ENCODE measurements around the gene MYD88.
"Not testable (repeated sequence)": the region's sequence is repeated elsewhere in the genome, so short reads cannot be mapped to it uniquely, and the experiment has no call there.

The MYD88 gene

GRCh38 chr3:38142959-38143358 lies 4.5 kb downstream of the MYD88 start:
- no peak for DNase-seq (ENCODE audit: low spot score)

GRCh38 chr3:38143511-38143910 lies 5.0 kb downstream of the MYD88 start:
- no peak for DNase-seq (ENCODE audit: low spot score)

- no peak for DNase-seq (ENCODE audit: low spot score)
These were observed 8.0 kb downstream of the MYD88 start for GRCh38 chr3:38146504-38146903.

- no peak for DNase-seq (ENCODE audit: low spot score)
These were observed 9.0 kb downstream of the MYD88 start for GRCh38 chr3:38147421-38147820.

- no peak for DNase-seq (ENCODE audit: low spot score)
These were observed 9.9 kb downstream of the MYD88 start for GRCh38 chr3:38148311-38148882.

GRCh38 chr3:38149708-38150107 lies 11.2 kb downstream of the MYD88 start:
- DNase-seq (ENCODE audit: low spot score), result no peak

- no peak for DNase-seq (ENCODE audit: low spot score)
These were observed 12.5 kb downstream of the MYD88 start for GRCh38 chr3:38150780-38151528.

GRCh38 chr3:38151667-38152265 lies 13.3 kb downstream of the MYD88 start:
- no peak for DNase-seq (ENCODE audit: low spot score)

- no peak for DNase-seq (ENCODE audit: low spot score)
These were observed 14.1 kb downstream of the MYD88 start for GRCh38 chr3:38152609-38153008.

- DNase-seq (ENCODE audit: low spot score), result no peak
These were observed 14.8 kb downstream of the MYD88 start for GRCh38 chr3:38153221-38153620.

- peak; percentile 53 for DNase-seq (ENCODE audit: low spot score)
These were observed 15.6 kb downstream of the MYD88 start for GRCh38 chr3:38154033-38154494.

GRCh38 chr3:38154625-38155255 lies 16.3 kb downstream of the MYD88 start:
- no peak for DNase-seq (ENCODE audit: low spot score)

GRCh38 chr3:38155825-38156224 lies 17.4 kb downstream of the MYD88 start:
- DNase-seq (ENCODE audit: low spot score), result no peak

- DNase-seq (ENCODE audit: low spot score), result no peak
These were observed 18.7 kb downstream of the MYD88 start for GRCh38 chr3:38157117-38157516.

GRCh38 chr3:38157595-38157994 lies 19.1 kb downstream of the MYD88 start:
- no peak for DNase-seq (ENCODE audit: low spot score)

- DNase-seq (ENCODE audit: low spot score), result no peak
These were observed 20.0 kb downstream of the MYD88 start for GRCh38 chr3:38158472-38158871.

- not testable (repeated sequence) for DNase-seq (ENCODE audit: low spot score)
These were observed 22.2 kb downstream of the MYD88 start for GRCh38 chr3:38160704-38161103.

- DNase-seq (ENCODE audit: low spot score), result no peak
These were observed 24.8 kb downstream of the MYD88 start for GRCh38 chr3:38163117-38163840.

GRCh38 chr3:38163841-38164642 lies 25.6 kb downstream of the MYD88 start:
- no peak for DNase-seq (ENCODE audit: low spot score)

- no peak for DNase-seq (ENCODE audit: low spot score)
These were observed 26.1 kb downstream of the MYD88 start for GRCh38 chr3:38164643-38164951.

- DNase-seq (ENCODE audit: low spot score), result peak; percentile 94
These were observed 26.7 kb downstream of the MYD88 start, which contains the start of gene OXSR1 for GRCh38 chr3:38164952-38165721. TSS of gene OXSR1 (plus strand) at chr3:38165537. CDS start at chr3:38165877, 340 bp downstream.
